Measurements from ENCODE around the gene IRF2BPL.

DNA sequence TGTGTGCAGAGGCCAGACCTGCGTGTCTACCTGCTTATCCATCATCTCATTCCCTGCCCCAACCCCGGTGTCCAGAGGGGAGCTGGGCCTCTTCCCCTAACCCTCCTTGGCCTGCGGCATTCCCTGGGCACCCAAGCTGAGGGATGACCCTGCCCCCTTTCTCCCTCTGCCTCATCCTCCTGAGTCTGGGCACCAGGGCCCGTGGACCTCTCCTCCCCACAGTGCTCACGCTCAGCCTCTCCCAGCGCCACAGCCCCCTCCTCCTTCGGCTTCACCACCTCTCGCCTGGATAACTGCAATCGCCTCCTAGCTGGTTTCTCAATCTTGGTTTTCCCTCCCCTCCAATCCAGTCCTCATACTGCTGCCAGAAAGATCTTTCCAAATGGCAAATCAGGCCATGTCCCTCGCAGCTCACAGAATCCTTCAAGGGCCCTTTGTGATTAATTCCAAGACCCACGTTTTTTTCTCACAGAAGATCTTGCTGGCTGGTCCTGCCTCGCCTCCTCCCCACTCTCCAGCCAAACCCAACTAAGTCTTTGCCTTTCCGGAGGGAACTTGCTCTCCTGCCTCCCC lies 16.2 kb downstream of the IRF2BPL start:
- no peak for TF ChIP-seq POLR2A (IDR thresholded peaks at IDR 0.05)
- TF ChIP-seq, protein P1, sequence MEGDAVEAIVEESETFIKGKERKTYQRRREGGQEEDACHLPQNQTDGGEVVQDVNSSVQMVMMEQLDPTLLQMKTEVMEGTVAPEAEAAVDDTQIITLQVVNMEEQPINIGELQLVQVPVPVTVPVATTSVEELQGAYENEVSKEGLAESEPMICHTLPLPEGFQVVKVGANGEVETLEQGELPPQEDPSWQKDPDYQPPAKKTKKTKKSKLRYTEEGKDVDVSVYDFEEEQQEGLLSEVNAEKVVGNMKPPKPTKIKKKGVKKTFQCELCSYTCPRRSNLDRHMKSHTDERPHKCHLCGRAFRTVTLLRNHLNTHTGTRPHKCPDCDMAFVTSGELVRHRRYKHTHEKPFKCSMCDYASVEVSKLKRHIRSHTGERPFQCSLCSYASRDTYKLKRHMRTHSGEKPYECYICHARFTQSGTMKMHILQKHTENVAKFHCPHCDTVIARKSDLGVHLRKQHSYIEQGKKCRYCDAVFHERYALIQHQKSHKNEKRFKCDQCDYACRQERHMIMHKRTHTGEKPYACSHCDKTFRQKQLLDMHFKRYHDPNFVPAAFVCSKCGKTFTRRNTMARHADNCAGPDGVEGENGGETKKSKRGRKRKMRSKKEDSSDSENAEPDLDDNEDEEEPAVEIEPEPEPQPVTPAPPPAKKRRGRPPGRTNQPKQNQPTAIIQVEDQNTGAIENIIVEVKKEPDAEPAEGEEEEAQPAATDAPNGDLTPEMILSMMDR (IDR thresholded peaks at IDR 0.05): no peak

Data from adrenal gland (tissue), 5 donors.